Measurements from ENCODE around the gene EEA1. TPM values are rescaled to one million over a fixed set of nuclear protein-coding genes. Genes with fewer than 3 reads are reported as not detected.

The EEA1 gene
- total RNA-seq, 1 donor from 2014 or later = 12.0 TPM

GRCh38 chr12:92764831-92765230 lies 164.3 kb downstream of the EEA1 start:
- Mint-ChIP-seq H3K27me3 (ENCODE audit: unreplicated experiment) (no peaks in the 10 kb centered on the region), H3K36me3 (ENCODE audit: unreplicated experiment) (no peaks in the 10 kb centered on the region), H3K9me3 (ENCODE audit: unreplicated experiment) (no peaks in the 10 kb centered on the region), H3K4me1 (ENCODE audit: low read depth, unreplicated experiment) (no peaks in the 10 kb centered on the region), H3K4me3 (ENCODE audit: unreplicated experiment) (no peak overlapping the region), H3K27ac (ENCODE audit: unreplicated experiment) (no peak overlapping the region)
- DNase-seq = peak; percentile 24
- TF ChIP-seq, protein P1, sequence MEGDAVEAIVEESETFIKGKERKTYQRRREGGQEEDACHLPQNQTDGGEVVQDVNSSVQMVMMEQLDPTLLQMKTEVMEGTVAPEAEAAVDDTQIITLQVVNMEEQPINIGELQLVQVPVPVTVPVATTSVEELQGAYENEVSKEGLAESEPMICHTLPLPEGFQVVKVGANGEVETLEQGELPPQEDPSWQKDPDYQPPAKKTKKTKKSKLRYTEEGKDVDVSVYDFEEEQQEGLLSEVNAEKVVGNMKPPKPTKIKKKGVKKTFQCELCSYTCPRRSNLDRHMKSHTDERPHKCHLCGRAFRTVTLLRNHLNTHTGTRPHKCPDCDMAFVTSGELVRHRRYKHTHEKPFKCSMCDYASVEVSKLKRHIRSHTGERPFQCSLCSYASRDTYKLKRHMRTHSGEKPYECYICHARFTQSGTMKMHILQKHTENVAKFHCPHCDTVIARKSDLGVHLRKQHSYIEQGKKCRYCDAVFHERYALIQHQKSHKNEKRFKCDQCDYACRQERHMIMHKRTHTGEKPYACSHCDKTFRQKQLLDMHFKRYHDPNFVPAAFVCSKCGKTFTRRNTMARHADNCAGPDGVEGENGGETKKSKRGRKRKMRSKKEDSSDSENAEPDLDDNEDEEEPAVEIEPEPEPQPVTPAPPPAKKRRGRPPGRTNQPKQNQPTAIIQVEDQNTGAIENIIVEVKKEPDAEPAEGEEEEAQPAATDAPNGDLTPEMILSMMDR (IDR thresholded peaks at IDR 0.05; ENCODE audit: partially characterized antibody, unreplicated experiment) = no peak

DNA sequence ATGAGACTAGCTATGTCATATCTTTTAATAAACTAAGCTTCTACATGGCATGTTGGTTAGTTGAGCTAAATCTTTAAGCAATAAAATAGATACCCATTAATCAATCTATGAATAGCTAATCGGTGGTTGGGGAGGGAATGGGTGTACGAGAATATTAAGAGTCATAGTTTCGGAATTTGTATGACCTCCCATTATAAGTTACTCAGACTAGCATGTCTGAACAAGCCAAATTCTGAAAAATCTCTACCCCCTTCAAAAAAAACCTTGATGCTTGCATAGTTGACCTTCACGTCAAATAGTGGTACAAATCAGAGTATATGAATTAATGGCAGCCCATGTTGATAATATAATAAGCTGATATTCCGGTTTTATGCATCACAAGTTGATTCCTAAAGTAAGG lies 166.3 kb downstream of the EEA1 start:
- H3K4me1 Mint-ChIP-seq (ENCODE audit: low read depth, unreplicated experiment) = no peaks in the 10 kb centered on the region

GRCh38 chr12:92759634-92760268 lies 169.3 kb downstream of the EEA1 start:
- Mint-ChIP-seq H3K27me3 (ENCODE audit: unreplicated experiment) (peaks cover 3% of the 10 kb centered on the region), H3K4me3 (ENCODE audit: unreplicated experiment) (no peak overlapping the region), H3K9me3 (ENCODE audit: unreplicated experiment) (no peaks in the 10 kb centered on the region), H3K27ac (ENCODE audit: unreplicated experiment) (no peak overlapping the region), H3K36me3 (ENCODE audit: unreplicated experiment) (no peaks in the 10 kb centered on the region), H3K4me1 (ENCODE audit: low read depth, unreplicated experiment) (no peaks in the 10 kb centered on the region)
- TF ChIP-seq, protein P1 (IDR thresholded peaks at IDR 0.05; ENCODE audit: partially characterized antibody, unreplicated experiment) = no peak
- no peak for DNase-seq

More for the DNA sequence above, 166.3 kb downstream of the EEA1 start:
- H3K36me3 Mint-ChIP-seq (ENCODE audit: unreplicated experiment) = no peaks in the 10 kb centered on the region
- H3K9me3 Mint-ChIP-seq (ENCODE audit: unreplicated experiment) = no peaks in the 10 kb centered on the region
- TF ChIP-seq, protein P1 (IDR thresholded peaks at IDR 0.05; ENCODE audit: partially characterized antibody, unreplicated experiment) = no peak
- H3K27ac Mint-ChIP-seq (ENCODE audit: unreplicated experiment) = no peak overlapping the region
- DNase-seq = no peak
- peaks cover 3% of the 10 kb centered on the region for H3K27me3 Mint-ChIP-seq (ENCODE audit: unreplicated experiment)
- no peak overlapping the region for H3K4me3 Mint-ChIP-seq (ENCODE audit: unreplicated experiment)

DNA sequence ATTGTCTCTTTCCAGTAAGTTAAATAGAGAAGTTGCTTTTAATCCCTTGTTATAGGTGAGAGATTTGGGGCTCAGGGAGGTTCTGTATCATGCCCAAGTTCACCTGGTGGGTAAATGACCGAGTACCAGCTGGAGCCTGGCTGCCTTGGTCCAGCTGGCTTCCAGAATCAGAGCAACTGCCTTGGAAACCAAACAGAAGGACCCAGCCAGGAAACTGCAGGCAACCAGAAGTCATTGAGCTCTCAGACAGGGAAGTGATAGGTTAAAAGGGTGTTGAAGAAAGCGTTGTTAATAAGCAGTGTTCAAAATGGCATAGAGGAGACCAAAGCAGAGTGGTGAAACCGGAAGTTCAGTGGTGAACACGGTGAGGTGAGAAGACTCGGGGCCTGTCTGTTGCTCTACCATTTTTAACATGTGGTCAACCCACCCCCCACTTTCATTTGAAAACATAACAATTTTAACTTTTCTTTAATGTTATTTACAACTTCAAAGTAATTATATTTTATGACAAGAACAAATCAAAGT lies 171.4 kb downstream of the EEA1 start:
- Mint-ChIP-seq H3K27me3 (ENCODE audit: unreplicated experiment) (peaks cover 3% of the 10 kb centered on the region), H3K36me3 (ENCODE audit: unreplicated experiment) (no peaks in the 10 kb centered on the region), H3K27ac (ENCODE audit: unreplicated experiment) (no peak overlapping the region), H3K4me3 (ENCODE audit: unreplicated experiment) (no peak overlapping the region), H3K9me3 (ENCODE audit: unreplicated experiment) (no peaks in the 10 kb centered on the region), H3K4me1 (ENCODE audit: low read depth, unreplicated experiment) (no peaks in the 10 kb centered on the region)
- TF ChIP-seq, protein P1 (IDR thresholded peaks at IDR 0.05; ENCODE audit: partially characterized antibody, unreplicated experiment) = no peak
- no peak for DNase-seq

GRCh38 chr12:92756898-92757596 lies 172.0 kb downstream of the EEA1 start:
- Mint-ChIP-seq H3K27ac (ENCODE audit: unreplicated experiment) (no peak overlapping the region), H3K36me3 (ENCODE audit: unreplicated experiment) (no peaks in the 10 kb centered on the region), H3K4me3 (ENCODE audit: unreplicated experiment) (no peak overlapping the region), H3K4me1 (ENCODE audit: low read depth, unreplicated experiment) (no peaks in the 10 kb centered on the region), H3K9me3 (ENCODE audit: unreplicated experiment) (no peaks in the 10 kb centered on the region), H3K27me3 (ENCODE audit: unreplicated experiment) (peaks cover 4% of the 10 kb centered on the region)
- DNase-seq = no peak
- TF ChIP-seq, protein P1 (IDR thresholded peaks at IDR 0.05; ENCODE audit: partially characterized antibody, unreplicated experiment) = no peak
